Stomach smooth muscle (tissue), 2 donors: ENCODE results near the gene SLC22A6.
"Not testable (repeated sequence)": the region's sequence is repeated elsewhere in the genome, so short reads cannot be mapped to it uniquely, and the experiment has no call there.

Experiments
- H3K27ac ChIP-seq: one replicate; pipeline ENCODE4 v1.7.0; 2013; ENCODE audit warnings: mild to moderate bottlenecking, low read length, inconsistent platforms
- H3K27me3 ChIP-seq, 2 donors: one replicate each; pipeline ENCODE4 v1.7.0; 2013; ENCODE audit warnings: low read length in 2 of 2; ENCODE audit not compliant: insufficient read depth in 2 of 2, control insufficient read depth in 1 of 2
- H3K36me3 ChIP-seq, 2 donors: one replicate each; pipeline ENCODE4 v1.7.0; 2013; ENCODE audit warnings: low read length in 2 of 2; ENCODE audit not compliant: control insufficient read depth in 2 of 2, insufficient read depth in 2 of 2
- H3K4me1 ChIP-seq: one replicate; pipeline ENCODE4 v1.7.0; 2013; ENCODE audit warnings: low read length; ENCODE audit not compliant: control insufficient read depth, insufficient read depth
- H3K4me3 ChIP-seq, 2 donors: one replicate each; pipeline ENCODE4 v1.7.0; 2013; ENCODE audit warnings: low read length in 2 of 2
- H3K9ac ChIP-seq, 2 donors: one replicate each; pipeline ENCODE4 v1.7.0; 2013; ENCODE audit warnings: low read length in 2 of 2, mild to moderate bottlenecking in 1 of 2
- H3K9me3 ChIP-seq, 2 donors: one replicate each; pipeline ENCODE4 v1.7.0; 2013; ENCODE audit warnings: low read length in 2 of 2; ENCODE audit not compliant: control insufficient read depth in 2 of 2
- donor health status: healthy.
- donor health status: Pancreatic carcinoma.

Gene SLC22A6

DNA sequence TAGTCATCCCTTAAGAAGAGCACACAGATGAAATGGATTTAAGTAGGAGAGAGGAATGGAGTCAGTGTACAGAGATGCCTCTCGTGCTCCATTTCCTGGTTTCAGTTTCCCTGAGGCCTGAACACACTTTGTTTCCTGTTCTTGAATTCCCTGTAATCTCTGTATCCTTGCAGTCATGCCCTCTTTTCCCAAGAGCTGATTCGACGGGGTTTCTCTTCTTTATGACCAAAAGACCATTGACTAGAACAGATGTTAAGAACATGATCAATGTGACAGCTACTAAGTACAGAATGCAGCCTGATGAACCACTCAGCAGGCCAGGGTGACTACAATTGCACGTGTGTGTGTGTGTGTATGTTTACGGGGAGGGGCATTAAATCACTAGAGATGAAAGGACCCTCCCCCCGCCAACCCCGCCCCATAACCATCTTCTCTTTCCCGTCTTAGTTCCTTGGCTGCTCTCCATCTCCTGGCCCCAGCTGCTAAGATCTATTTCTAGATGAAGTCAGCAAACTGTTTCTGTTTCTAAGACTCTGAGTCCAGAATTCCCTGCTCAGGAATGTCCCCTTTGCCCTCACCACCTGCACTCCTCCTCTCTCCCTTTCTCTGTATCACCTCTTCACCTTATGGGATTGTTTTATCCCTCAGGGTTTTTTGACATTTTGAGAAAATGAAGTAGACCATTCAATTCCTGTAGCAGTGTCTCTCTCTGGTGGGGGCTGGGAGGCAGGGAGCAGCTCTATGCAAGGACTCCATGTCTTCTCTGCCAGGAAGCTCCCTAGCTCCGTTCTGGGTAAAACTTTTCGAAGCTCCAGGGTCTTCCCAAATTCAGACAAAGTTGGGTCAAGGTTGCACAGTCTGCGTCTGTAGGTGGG, 26.0 kb downstream of the SLC22A6 start:
- no peaks in the 10 kb centered on the region for H3K36me3 ChIP-seq
- no peaks in the 10 kb centered on the region for H3K27me3 ChIP-seq
- H3K9ac ChIP-seq, result no peak overlapping the region
- H3K9me3 ChIP-seq, result no peaks in the 10 kb centered on the region
- peak overlapping the region in 1 of 2 donors; percentile 22 for H3K4me3 ChIP-seq
- H3K4me1 ChIP-seq, result peaks cover 9% of the 10 kb centered on the region
- no peak overlapping the region for H3K27ac ChIP-seq

DNA sequence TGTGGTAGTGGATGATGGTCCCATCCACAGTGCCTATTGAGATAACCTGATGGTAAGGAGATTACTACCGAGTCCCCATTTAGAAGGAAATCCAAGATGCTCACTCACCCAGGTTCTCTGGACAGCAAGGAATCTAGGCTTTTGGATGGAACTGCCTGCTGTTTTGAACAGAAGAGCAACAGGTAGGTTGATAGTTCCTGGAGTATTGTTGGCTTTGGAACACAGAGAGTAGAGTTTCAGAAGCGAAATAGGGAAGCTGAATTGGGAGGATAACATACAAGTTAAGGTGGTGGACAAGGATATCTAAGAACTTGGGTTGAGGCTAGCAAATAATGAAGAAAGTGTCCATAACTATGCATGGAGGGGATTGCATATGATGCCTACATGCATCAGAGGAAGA, 27.6 kb downstream of the SLC22A6 start:
- Histone ChIP-seq H3K4me3 (no peak overlapping the region), H3K27me3 (no peaks in the 10 kb centered on the region), H3K9ac (no peak overlapping the region), H3K9me3 (no peaks in the 10 kb centered on the region), H3K4me1 (peaks cover 9% of the 10 kb centered on the region), H3K27ac (no peak overlapping the region), H3K36me3 (no peaks in the 10 kb centered on the region)

DNA sequence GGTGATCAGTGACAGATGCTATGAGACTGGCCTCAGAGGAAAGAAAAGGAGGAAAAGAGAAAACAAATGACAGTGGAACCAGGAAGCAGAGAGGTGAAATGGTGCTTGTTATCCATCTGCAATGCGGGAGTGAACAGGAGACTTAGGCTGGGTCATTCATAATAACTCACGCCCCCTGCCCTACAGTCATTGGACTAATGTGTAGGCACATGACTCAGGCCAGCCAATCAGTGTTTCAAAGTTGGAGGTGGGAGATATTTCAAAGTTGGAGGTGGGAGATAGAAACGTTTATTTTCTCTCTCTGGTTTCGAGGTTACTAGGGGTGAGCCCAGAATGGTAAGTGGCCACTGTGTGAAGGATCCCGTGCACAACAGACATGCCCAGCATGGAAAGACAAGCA, 30.3 kb downstream of the SLC22A6 start:
- Histone ChIP-seq H3K9ac (no peak overlapping the region), H3K4me1 (peaks cover 8% of the 10 kb centered on the region), H3K36me3 (no peaks in the 10 kb centered on the region), H3K9me3 (no peaks in the 10 kb centered on the region), H3K4me3 (no peak overlapping the region), H3K27ac (no peak overlapping the region), H3K27me3 (no peaks in the 10 kb centered on the region)

DNA sequence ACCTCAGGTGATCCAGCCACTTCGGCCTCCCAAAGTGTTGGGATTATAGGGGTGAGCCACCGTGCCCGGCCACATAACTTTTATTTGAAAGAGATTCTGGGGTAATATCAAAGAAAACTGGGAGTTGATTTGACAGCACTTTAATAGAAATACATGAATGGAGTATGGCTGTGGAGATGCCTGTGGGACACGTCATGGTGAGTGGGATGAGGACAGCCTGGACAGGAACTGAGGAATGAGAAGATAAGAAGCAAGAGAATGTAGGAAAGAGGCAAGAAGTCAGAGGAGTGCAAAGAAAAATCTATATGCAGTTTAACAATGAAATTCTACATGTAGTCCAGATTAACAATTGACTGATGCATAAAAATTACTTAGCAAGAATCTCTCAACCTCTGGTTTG, 31.0 kb downstream of the SLC22A6 start:
- H3K27me3 ChIP-seq, result no peaks in the 10 kb centered on the region
- no peak overlapping the region for H3K4me3 ChIP-seq
- H3K27ac ChIP-seq, result no peak overlapping the region
- no peaks in the 10 kb centered on the region for H3K9me3 ChIP-seq
- peaks cover 1% of the 10 kb centered on the region for H3K4me1 ChIP-seq
- no peak overlapping the region for H3K9ac ChIP-seq
- no peaks in the 10 kb centered on the region for H3K36me3 ChIP-seq

DNA sequence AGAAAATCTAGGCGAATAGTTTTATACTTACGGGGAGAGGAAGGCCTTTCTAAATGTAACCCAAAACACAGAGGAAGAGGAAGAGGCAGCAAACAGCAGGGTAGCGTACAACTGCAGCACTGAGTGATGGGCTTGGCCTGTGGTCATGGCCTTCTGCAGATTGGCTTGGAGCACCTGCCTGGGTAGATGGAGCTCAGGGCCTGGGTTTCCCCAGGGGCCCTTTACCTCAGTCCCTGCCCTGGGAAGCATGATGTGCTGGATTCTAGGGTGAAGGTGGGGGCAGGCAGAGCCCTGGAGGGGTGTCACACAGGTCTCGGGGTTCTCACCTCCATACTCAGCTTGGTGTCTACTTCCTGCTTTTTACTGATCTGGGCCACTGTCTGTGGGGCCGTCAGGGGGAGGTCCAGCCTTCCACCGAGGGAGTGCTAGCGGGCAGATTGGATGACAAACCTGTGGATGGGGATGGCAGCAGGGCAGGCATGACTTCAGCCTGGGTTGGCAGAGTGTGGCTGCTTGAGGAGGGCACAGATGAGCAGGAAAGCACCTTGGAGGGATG, 35.9 kb downstream of the SLC22A6 start:
- Histone ChIP-seq H3K36me3 (no peaks in the 10 kb centered on the region), H3K27ac (no peak overlapping the region), H3K4me3 (no peak overlapping the region), H3K27me3 (no peaks in the 10 kb centered on the region), H3K9ac (no peak overlapping the region), H3K9me3 (no peaks in the 10 kb centered on the region), H3K4me1 (no peaks in the 10 kb centered on the region)

DNA sequence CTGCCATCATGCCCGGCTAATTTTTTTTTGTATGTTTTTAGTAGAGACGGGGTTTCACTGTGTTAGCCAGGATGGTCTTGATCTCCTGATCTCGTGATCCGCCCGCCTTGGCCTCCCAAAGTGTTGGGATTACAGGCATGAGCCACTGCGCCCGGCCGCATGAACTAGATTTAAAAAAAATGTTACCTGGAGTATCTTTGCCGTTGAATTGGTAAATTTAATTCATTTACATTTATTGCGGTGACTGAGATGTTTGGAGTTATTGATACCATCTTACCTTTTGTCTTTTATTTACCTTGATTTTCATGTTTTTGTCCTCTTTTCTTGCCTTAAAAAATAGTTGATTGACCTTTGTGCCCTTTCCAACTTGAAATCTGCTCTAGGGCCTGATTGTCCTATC, 39.2 kb downstream of the SLC22A6 start:
- H3K27me3 ChIP-seq, H3K36me3 ChIP-seq, H3K9me3 ChIP-seq, H3K4me1 ChIP-seq, H3K9ac ChIP-seq, H3K27ac ChIP-seq, H3K4me3 ChIP-seq: not testable (repeated sequence)

DNA sequence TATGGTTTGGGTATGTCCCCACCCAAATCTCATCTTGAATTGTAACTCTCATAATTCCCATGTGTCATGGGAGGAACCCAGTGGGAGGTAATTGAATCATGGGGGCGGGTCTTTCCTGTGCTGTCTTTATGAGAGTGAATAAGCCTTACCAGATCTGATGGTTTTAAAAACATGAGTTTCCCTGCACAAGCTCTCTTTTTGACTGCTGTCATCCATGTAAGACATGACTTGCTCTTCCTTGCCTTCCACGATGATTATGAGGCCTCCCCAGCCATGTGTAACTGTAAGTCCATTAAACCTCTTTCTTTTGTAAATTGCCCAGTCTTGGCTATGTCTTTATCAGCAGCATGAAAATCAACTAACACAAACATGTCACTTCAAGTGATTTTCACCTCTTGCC, 47.2 kb downstream of the SLC22A6 start:
- not testable (repeated sequence) for H3K27ac ChIP-seq, H3K9me3 ChIP-seq, H3K9ac ChIP-seq, H3K4me1 ChIP-seq, H3K4me3 ChIP-seq, H3K36me3 ChIP-seq, H3K27me3 ChIP-seq

DNA sequence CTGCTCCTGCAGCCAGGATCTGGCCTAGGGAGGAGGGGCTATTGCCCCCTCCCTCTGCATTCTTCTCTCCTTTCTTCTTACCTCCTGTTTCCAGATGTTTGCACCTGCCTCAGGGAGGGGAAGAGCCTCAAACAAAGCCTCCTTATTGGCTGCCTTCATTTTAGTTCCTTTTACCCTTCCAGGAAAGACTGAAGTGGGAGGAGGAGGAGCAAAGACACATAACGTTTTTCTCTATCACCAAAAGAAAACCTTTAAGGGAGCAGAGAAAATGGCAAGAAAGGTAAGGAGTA, 50.3 kb downstream of the SLC22A6 start:
- H3K4me1 ChIP-seq, result no peaks in the 10 kb centered on the region
- no peaks in the 10 kb centered on the region for H3K9me3 ChIP-seq
- no peak overlapping the region for H3K9ac ChIP-seq
- H3K4me3 ChIP-seq, result no peak overlapping the region
- H3K27ac ChIP-seq, result no peak overlapping the region
- H3K36me3 ChIP-seq, result no peaks in the 10 kb centered on the region
- H3K27me3 ChIP-seq, result peaks cover 0 to 2% of the 10 kb centered on the region in 2 donors

DNA sequence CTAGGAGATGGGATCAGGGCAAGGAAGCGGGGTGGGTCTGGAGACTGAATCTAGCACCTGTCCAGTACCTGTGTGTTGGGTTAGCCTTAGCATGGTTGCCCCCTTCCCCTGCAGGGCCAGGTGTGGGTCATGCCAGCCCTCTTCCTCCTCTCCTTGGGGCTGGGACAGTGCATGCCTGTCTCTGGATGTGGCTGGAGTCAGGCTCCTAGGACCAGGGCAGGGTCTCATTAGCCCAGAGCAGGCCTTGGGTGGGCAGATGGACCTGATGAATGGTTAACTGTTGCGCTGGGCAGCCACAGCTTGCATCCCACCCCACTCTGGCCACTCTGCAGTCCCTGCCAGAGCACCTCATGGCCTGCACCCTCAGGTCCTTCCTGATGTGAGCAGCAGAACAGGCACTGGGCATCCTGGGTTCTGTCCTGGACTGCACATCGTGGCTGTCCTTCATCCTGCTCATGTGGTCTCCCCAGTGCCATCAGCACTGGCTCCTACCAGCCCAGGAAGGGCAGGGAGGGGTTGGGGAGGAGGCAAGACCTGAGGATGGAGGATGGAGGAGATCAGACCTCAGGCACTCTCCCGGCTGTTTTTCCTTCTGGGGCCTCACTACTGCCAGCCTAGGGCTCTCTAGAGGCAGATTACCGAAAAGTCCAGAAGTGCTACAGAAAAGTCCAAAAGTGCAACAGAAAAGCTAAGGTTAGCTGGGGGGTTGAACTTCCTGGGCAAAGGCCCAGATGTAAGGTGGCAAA, 50.8 kb downstream of the SLC22A6 start:
- no peak overlapping the region for H3K4me3 ChIP-seq
- H3K36me3 ChIP-seq, result no peaks in the 10 kb centered on the region
- H3K9ac ChIP-seq, result no peak overlapping the region
- H3K9me3 ChIP-seq, result no peaks in the 10 kb centered on the region
- H3K4me1 ChIP-seq, result no peaks in the 10 kb centered on the region
- no peak overlapping the region for H3K27ac ChIP-seq
- peaks cover 0 to 2% of the 10 kb centered on the region in 2 donors for H3K27me3 ChIP-seq

DNA sequence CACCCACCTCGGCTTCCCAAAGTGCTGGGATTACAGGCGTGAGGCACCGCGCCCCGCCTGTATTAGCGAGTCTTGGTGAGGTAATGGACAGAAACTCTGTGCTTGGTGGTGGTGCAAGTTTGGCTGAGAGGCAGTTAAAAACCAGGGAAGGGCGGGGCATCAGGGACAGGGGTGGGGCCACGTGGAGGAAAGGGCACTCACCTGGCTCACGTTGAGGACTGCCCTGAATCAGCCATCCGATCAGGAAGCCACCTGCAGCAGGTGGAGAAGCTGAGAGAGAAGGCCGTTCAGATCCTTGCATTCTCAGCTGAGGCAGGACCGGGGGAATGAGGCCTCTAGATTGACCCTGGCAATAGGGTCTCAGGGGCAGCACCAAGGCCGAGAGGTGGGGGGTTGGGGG, 51.5 kb downstream of the SLC22A6 start:
- no peaks in the 10 kb centered on the region for H3K4me1 ChIP-seq
- no peak overlapping the region for H3K9ac ChIP-seq
- H3K27ac ChIP-seq, result no peak overlapping the region
- peaks cover 0 to 4% of the 10 kb centered on the region in 2 donors for H3K27me3 ChIP-seq
- no peaks in the 10 kb centered on the region for H3K36me3 ChIP-seq
- no peaks in the 10 kb centered on the region for H3K9me3 ChIP-seq
- H3K4me3 ChIP-seq, result no peak overlapping the region
